Measurements from ENCODE around the gene ZSCAN5C. TPM values are rescaled to one million over a fixed set of nuclear protein-coding genes. Genes with fewer than 3 reads are reported as not detected.
A peak's percentile ranks its signal among the peaks of the same experiment; 100 is the strongest.

ZSCAN5C gene
- total RNA-seq, 6 experiments from 2014 or later: not detected

DNA sequence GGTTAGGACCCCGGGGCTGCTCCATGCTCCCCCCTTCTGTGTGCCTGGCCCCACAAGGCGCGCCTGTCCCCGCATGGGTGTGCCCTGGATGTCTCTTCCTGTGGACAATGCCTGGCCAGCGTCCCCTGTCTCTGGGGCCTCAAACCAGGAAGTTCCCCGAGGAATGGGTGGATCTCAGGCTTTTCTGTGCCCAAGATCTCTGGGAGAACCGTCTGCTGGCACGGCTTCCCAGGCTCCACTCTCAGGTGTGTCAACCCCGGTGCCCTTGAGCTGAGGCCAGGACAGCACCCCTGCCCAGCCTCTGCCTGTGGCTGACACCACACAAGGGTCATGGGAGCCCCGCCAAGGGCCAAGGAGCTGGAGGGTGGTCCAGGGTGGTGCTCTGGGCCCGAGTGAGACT lies 45.3 kb upstream of the ZSCAN5C start:
- TF ChIP-seq, protein P1, sequence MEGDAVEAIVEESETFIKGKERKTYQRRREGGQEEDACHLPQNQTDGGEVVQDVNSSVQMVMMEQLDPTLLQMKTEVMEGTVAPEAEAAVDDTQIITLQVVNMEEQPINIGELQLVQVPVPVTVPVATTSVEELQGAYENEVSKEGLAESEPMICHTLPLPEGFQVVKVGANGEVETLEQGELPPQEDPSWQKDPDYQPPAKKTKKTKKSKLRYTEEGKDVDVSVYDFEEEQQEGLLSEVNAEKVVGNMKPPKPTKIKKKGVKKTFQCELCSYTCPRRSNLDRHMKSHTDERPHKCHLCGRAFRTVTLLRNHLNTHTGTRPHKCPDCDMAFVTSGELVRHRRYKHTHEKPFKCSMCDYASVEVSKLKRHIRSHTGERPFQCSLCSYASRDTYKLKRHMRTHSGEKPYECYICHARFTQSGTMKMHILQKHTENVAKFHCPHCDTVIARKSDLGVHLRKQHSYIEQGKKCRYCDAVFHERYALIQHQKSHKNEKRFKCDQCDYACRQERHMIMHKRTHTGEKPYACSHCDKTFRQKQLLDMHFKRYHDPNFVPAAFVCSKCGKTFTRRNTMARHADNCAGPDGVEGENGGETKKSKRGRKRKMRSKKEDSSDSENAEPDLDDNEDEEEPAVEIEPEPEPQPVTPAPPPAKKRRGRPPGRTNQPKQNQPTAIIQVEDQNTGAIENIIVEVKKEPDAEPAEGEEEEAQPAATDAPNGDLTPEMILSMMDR (IDR thresholded peaks at IDR 0.05): no peak
- H3K4me1 ChIP-seq: no peaks in the 10 kb centered on the region
- ATAC-seq: peak in 1 of 4 donors; percentile 22
- intact Hi-C loops (cut with DNase I): no loop called here
- no peak overlapping the region for H3K27ac ChIP-seq
- DNase-seq: no peak
- no peak overlapping the region for H3K4me3 ChIP-seq
- H3K9me3 ChIP-seq: no peaks in the 10 kb centered on the region
- no peaks in the 10 kb centered on the region for H3K27me3 ChIP-seq
- H3K36me3 ChIP-seq: peaks cover 0 to 28% (median 9%) of the 10 kb centered on the region in 4 donors
- WGBS (ENCODE audit: insufficient coverage, low coverage, low lambda C conversion rate, missing lambda C conversion rate): 100% methylated on average over 2 of the region's 11 CpGs

GRCh38 chr19:56158170-56158757 lies 43.8 kb upstream of the ZSCAN5C start:
- Histone ChIP-seq H3K4me3 (no peak overlapping the region), H3K9me3 (no peaks in the 10 kb centered on the region), H3K27me3 (no peaks in the 10 kb centered on the region), H3K36me3 (peaks cover 0 to 28% (median 9%) of the 10 kb centered on the region in 4 donors), H3K4me1 (no peaks in the 10 kb centered on the region), H3K27ac (no peak overlapping the region)
- intact Hi-C loops (cut with DNase I): no loop called here
- no peak for DNase-seq
- TF ChIP-seq POLR2A (IDR thresholded peaks at IDR 0.05): no peak
- TF ChIP-seq, protein P1 (IDR thresholded peaks at IDR 0.05): no peak
- no peak for ATAC-seq
- 95% methylated on average over 3 of the region's 16 CpGs for WGBS (ENCODE audit: insufficient coverage, low coverage, low lambda C conversion rate, missing lambda C conversion rate)

- Histone ChIP-seq H3K9me3 (no peaks in the 10 kb centered on the region), H3K4me1 (no peaks in the 10 kb centered on the region), H3K27ac (no peak overlapping the region), H3K27me3 (no peaks in the 10 kb centered on the region), H3K36me3 (peaks cover 0 to 28% (median 8%) of the 10 kb centered on the region in 4 donors), H3K4me3 (no peak overlapping the region)
- intact Hi-C loops (cut with DNase I): no loop called here
- TF ChIP-seq POLR2A (IDR thresholded peaks at IDR 0.05): no peak
- TF ChIP-seq, protein P1 (IDR thresholded peaks at IDR 0.05): no peak
- ATAC-seq (no peak), DNase-seq (no peak)
- WGBS (ENCODE audit: insufficient coverage, low coverage, low lambda C conversion rate, missing lambda C conversion rate): 95% methylated on average over 9 of the region's 9 CpGs
These were observed 43.0 kb upstream of the ZSCAN5C start for GRCh38 chr19:56159009-56159559.

DNA sequence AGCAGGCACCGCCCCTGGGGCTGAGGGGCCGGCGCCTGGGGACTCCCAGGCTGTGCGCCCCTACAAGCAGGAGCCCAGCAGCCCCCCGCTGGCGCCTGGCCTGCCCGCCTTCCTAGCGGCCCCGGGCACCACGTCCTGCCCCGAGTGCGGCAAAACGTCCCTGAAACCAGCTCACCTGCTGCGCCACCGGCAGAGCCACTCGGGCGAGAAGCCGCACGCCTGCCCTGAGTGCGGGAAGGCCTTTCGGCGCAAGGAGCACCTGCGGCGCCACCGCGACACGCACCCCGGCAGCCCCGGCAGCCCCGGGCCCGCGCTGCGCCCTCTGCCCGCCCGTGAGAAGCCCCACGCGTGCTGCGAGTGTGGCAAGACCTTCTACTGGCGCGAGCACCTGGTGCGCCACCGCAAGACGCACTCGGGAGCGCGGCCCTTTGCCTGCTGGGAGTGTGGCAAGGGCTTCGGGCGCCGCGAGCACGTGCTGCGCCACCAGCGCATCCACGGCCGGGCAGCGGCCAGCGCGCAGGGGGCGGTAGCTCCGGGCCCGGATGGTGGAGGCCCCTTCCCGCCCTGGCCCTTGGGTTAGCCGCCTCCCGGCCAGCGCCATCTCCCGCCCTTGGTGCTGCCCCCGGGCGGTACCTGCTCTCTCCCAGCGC lies 42.3 kb upstream of the ZSCAN5C start:
- Histone ChIP-seq H3K27ac (no peak overlapping the region), H3K9me3 (no peaks in the 10 kb centered on the region), H3K36me3 (peaks cover 0 to 25% (median 8%) of the 10 kb centered on the region in 4 donors), H3K4me1 (no peaks in the 10 kb centered on the region), H3K4me3 (no peak overlapping the region), H3K27me3 (no peaks in the 10 kb centered on the region)
- WGBS (ENCODE audit: insufficient coverage, low coverage, low lambda C conversion rate, missing lambda C conversion rate): 68% methylated on average over 6 of the region's 69 CpGs
- no peak for DNase-seq
- no peak for TF ChIP-seq POLR2A (IDR thresholded peaks at IDR 0.05)
- TF ChIP-seq, protein P1 (IDR thresholded peaks at IDR 0.05): no peak
- no peak for ATAC-seq
- intact Hi-C loops (cut with DNase I): loop anchor here in 1 of 2 donors (10.0 kb wide), 2 partner anchors 55 to 75 kb away; no protein-coding TSS in a partner anchor
